ENCODE results near the gene OSR1. TPM values are rescaled to one million over a fixed set of nuclear protein-coding genes. Genes with fewer than 3 reads are reported as not detected.
"Not testable (repeated sequence)": the region's sequence is repeated elsewhere in the genome, so short reads cannot be mapped to it uniquely, and the experiment has no call there.

OSR1 gene
- polyA plus RNA-seq, 6 donors from 2014 or later: not detected

- ATAC-seq (ENCODE audit: low read depth in 2 of 2) (no peak), DNase-seq (no peak)
- Mint-ChIP-seq H3K27ac (no peak overlapping the region), H3K4me3 (no peak overlapping the region), H3K9me3 (no peaks in the 10 kb centered on the region), H3K36me3 (peaks cover 0 to 3% of the 10 kb centered on the region in 2 donors), H3K27me3 (peaks cover 0 to 4% (median 0%) of the 10 kb centered on the region in 3 donors), H3K4me1 (peaks cover 0 to 9% (median 0%) of the 10 kb centered on the region in 3 donors)
Observed at GRCh38 chr2:19319064-19319463, 39.4 kb downstream of the OSR1 start.

- Mint-ChIP-seq H3K36me3 (no peaks in the 10 kb centered on the region), H3K9me3 (peaks cover 0 to 4% (median under 1%) of the 10 kb centered on the region in 7 donors), H3K4me3 (no peak overlapping the region), H3K27me3 (no peaks in the 10 kb centered on the region), H3K27ac (no peak overlapping the region), H3K4me1 (peaks cover 0 to 7% (median 0%) of the 10 kb centered on the region in 3 donors)
- no peak for DNase-seq
- ATAC-seq (ENCODE audit: low read depth in 2 of 2): no peak
Observed at GRCh38 chr2:19313553-19313952, 44.9 kb downstream of the OSR1 start.

- no peak for DNase-seq
Observed at GRCh38 chr2:19312949-19313348, 45.5 kb downstream of the OSR1 start.

GRCh38 chr2:19306065-19306464, 52.4 kb downstream of the OSR1 start:
- not testable (repeated sequence) for H3K27ac Mint-ChIP-seq; H3K4me1 Mint-ChIP-seq; DNase-seq; ATAC-seq (ENCODE audit: low read depth in 2 of 2); H3K4me3 Mint-ChIP-seq; H3K36me3 Mint-ChIP-seq; H3K9me3 Mint-ChIP-seq; H3K27me3 Mint-ChIP-seq

More at GRCh38 chr2:19312949-19313348, 45.5 kb downstream of the OSR1 start:
- H3K9me3 Mint-ChIP-seq: peaks cover 0 to 5% (median 4%) of the 10 kb centered on the region in 7 donors
- H3K4me1 Mint-ChIP-seq: peaks cover 0 to 7% (median 0%) of the 10 kb centered on the region in 3 donors
- ATAC-seq (ENCODE audit: low read depth in 2 of 2): no peak
- no peaks in the 10 kb centered on the region for H3K27me3 Mint-ChIP-seq
- peak overlapping the region in 1 of 6 donors; percentile 28 for H3K27ac Mint-ChIP-seq
- no peak overlapping the region for H3K4me3 Mint-ChIP-seq
- no peaks in the 10 kb centered on the region for H3K36me3 Mint-ChIP-seq

- not testable (repeated sequence) for H3K4me3 Mint-ChIP-seq; H3K9me3 Mint-ChIP-seq; H3K4me1 Mint-ChIP-seq; H3K36me3 Mint-ChIP-seq; H3K27ac Mint-ChIP-seq; ATAC-seq (ENCODE audit: low read depth in 2 of 2); DNase-seq; H3K27me3 Mint-ChIP-seq
Observed at GRCh38 chr2:19305400-19306055, 52.9 kb downstream of the OSR1 start.

- DNase-seq: no peak
- H3K9me3 Mint-ChIP-seq: peaks cover 0 to 3% (median 0%) of the 10 kb centered on the region in 7 donors
- no peak for ATAC-seq (ENCODE audit: low read depth in 2 of 2)
- no peaks in the 10 kb centered on the region for H3K4me1 Mint-ChIP-seq
- H3K4me3 Mint-ChIP-seq: no peak overlapping the region
- no peak overlapping the region for H3K27ac Mint-ChIP-seq
- no peaks in the 10 kb centered on the region for H3K27me3 Mint-ChIP-seq
- H3K36me3 Mint-ChIP-seq: peaks cover 5 to 8% of the 10 kb centered on the region in 2 donors
Observed at GRCh38 chr2:19301706-19302105, 56.7 kb downstream of the OSR1 start.
